CD4-positive, alpha-beta T cell treated with Interleukin-10 for 1 hour (primary cell): ENCODE results near the gene FAM222A.
"Not testable (repeated sequence)": the region's sequence is repeated elsewhere in the genome, so short reads cannot be mapped to it uniquely, and the experiment has no call there.

ENCODE experiments used
- DNase-seq: peaks from one replicate; pipeline ENCODE4 v3.0.0-alpha.2; 2020

The FAM222A gene

GRCh38 chr12:109693653-109694600, 19.7 kb upstream of the FAM222A start:
- no peak for DNase-seq

DNA sequence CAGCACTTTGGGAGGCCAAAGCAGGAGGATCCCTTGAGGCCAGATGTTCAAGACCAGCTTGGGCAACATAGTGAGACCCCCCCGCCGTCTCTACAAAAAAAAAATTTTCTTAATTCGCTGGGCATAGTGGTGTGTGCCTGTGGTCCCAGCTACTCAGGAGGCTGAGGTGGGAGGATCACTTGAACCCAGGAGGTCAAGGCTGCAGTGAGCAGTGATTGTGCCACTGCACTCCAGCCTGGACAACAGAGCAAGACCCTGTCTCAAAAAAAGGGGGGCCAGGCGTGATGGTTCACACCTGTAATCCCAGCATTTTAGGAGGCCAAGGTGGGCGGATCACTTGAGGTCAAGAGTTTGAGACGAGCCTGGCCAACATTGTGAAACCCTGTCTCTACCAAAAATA, 19.0 kb upstream of the FAM222A start:
- DNase-seq = not testable (repeated sequence)

DNA sequence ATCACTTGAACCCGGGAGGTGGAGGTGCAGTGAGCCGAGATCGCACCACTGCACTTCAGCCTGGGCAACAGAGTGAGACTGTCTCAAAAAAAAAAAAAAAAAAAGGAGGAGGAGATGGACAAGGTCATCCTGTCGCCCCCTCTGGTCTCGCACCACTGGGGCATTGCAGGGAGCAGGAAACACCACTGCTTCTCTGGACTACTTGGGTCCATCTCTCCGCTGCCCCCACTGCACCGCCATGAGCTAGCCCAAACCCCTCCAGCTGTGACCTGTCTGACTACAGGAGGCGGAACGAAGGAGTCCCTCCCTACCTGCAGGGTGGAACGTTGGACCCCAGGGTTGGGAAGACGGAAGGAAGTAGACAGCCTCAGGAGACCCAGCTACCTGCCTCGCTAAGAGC, 18.2 kb upstream of the FAM222A start:
- DNase-seq = no peak

DNA sequence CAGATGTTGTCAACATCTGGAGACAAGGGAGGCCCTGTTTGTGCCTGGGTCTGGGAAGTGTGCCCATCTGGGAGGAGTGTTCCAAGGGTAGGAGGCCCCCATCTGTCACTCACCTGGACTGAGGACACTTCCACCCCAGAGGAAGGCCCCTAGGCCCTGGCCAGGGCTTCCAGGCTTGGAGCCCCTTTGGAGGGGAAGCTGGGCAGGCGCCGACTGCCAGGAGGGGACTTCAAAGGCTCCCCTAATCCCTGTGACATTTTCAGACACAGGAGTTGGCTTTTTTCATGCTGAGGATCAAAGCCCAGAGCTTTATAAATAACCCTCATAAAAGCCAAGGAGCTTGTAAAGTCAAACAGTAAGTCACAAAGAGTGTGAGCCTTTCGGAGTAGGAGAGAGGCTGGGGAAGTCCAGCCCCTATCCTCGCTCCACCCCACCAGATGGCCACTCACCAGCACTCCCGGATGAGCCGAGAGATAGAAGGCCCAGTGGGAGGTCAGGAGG, 17.6 kb upstream of the FAM222A start:
- DNase-seq = no peak

GRCh38 chr12:109696485-109697269, 16.9 kb upstream of the FAM222A start:
- DNase-seq = no peak

GRCh38 chr12:109697270-109697553, 16.4 kb upstream of the FAM222A start:
- no peak for DNase-seq

DNA sequence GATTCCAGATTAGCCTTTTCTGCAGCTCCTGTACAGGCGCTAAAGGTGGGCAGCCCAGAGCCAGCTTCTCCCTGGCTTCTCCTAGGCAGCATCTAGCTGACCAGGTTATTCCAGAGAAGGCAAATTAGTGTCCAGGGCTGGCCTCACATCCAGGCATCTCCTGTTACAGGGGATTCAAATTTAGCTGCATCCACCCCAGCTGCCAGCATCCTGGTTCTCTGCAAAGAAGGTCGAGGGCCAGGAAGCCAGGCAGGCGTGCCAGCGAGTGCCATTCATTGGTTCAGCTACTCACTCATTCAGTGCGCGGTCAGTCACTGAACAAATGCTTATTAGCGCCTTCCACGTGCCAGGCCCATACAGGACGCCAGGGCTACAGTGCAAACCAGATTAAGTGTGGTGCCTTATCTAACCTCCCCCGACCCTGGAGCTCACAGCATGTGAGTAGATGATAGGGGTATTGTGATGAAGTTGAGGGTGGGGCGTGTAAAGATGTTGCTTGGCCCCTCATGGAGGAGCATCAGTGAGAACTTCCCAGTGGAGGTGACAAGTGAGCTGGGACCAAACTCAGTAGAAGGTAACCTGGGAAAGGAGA, 15.7 kb upstream of the FAM222A start:
- no peak for DNase-seq

DNA sequence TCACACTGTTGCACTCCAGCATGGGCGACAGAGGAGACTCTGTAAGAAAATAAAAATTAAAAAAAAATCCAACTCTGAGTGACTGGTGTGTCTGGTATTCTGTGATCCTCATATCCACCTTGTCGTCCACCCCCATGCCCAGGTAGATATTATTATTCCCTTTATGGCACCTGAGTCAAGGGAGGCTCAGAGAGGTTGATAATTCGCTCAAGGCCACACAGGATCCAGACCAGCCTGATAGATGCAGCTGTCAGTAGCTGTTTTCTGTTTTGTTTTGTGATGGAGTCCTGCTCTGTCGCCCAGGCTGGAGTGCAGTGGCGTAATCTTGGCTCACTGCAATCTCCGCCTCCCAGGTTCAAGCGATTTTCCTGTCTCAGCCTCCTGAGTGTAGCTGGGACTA, 14.8 kb upstream of the FAM222A start:
- DNase-seq = no peak

GRCh38 chr12:109701064-109701463, 12.6 kb upstream of the FAM222A start:
- no peak for DNase-seq

DNA sequence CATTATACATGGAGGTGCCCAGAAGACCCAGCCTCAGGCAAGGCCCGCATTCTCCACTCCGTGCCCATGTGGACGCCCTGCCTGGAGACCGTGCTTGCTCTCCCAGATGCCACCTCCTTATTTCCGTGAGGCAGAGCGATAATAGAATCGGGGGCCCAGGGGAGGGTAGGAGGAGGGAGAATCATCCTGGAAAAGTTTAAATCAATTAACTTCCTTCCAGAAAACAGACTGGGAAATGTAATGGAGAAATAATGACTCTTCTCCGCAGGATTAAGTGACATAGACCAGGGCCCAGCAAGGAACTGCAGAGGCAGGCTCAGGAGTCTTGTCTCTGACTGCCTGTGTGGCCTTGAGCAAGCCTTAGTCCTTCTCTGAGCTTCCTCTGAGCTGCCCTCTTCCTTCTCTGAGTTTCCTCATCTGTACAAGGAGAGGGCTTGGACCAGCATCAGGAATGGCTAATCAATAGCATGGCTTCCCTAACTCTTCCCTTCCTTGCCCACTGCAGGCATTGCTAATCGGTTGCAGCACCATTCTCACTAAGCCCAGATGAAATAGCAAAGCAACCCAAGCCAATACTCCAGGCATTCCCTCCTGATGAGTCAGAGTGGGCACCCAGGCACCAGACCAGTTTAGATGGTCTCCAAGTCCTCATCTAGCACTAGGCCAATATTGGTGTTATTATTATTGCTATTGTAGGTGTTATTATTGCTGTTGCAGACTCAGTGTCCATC, 11.3 kb upstream of the FAM222A start:
- no peak for DNase-seq

DNA sequence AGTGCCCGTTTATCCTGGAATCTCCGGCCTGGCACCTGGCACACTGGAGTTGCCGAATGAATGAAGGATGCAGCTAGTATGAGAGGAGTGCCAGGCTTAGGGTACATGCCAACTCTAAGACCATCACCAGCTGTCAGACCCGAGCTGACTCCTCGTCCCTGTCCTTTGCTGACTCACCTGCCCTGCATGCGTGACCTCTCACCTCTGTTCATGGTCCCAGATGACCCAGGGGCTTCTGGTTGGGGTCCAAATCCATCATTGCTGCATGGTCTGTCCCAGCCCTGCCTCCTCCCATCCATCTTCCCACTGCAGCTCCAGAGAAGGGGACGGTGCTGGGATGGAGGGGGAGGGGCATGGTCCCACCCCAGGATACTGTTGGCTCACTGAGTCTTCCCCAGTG, 9.9 kb upstream of the FAM222A start:
- no peak for DNase-seq

- no peak for DNase-seq
These were observed 9.1 kb upstream of the FAM222A start for GRCh38 chr12:109704371-109705098.

DNA sequence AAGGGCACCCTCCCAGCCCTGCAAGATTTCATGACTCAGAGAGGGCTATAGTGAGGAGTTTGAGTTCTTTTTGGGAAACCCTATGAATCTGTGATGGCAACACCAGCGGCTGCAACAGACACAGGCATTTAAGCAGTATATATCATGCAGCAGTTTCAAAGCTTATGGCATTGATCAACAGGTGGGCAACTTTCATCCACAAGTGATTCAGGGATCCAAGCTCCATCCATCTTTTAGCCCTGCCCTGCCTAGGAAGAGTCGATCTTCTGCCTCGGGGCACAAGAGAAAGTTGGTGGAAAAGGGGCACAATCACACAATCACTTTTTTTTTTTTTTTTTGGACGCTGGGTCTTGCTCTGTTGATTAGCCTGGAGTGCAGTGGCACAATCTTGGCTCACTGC, 8.3 kb upstream of the FAM222A start:
- no peak for DNase-seq

GRCh38 chr12:109706398-109706746, 7.3 kb upstream of the FAM222A start:
- DNase-seq = no peak

DNA sequence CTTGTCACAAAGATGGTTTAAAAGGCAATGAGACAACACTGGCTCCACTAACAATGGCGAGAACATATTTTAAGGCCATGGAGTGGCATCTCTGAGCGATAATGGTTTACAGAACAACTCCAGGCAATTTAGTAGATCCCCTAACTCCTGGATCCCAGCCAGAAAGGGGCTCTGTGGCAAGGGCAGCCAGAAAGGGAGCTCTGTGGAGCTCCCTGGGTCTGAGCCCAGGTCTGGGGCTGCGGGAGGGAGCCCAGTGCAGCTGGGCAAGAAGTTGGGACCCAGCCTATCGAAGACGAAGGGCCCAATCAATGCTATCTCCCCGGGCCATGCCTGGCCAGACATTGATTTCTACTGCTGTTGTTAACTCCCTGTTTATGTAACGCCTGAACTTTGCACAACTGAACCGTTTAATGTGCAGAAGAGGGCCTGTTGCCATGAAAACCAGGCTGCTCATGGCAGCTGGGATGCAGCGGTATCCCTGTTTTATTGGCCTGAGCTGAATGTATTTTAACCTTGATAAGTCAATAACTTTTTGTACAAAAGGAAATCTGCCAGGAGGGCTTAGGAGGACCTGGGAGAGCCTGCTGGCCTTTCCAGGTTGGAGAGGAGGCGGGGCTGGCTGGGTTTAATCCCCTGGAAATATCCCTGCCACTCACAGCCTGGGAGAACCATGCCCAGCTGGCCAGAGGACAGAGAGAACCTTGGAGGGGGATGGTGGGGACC, 6.7 kb upstream of the FAM222A start:
- no peak for DNase-seq

DNA sequence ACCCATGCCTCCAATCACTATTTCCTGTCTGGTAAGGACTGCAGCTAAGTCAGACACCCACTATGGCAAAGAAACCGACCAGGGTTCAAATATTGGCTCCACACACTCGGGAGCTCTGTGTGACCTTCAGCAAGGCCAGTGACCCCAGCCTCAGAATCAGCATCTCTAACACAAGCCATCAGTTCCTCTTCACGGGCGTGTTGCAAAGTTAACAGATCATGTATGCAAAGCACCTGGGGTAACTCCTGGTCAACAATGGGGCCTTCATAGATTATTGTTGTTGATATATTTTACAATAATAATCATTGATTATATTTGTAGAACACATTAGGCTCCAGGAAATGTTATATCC, 6.2 kb upstream of the FAM222A start:
- no peak for DNase-seq

- no peak for DNase-seq
These were observed 4.7 kb upstream of the FAM222A start for GRCh38 chr12:109708939-109709338.

DNA sequence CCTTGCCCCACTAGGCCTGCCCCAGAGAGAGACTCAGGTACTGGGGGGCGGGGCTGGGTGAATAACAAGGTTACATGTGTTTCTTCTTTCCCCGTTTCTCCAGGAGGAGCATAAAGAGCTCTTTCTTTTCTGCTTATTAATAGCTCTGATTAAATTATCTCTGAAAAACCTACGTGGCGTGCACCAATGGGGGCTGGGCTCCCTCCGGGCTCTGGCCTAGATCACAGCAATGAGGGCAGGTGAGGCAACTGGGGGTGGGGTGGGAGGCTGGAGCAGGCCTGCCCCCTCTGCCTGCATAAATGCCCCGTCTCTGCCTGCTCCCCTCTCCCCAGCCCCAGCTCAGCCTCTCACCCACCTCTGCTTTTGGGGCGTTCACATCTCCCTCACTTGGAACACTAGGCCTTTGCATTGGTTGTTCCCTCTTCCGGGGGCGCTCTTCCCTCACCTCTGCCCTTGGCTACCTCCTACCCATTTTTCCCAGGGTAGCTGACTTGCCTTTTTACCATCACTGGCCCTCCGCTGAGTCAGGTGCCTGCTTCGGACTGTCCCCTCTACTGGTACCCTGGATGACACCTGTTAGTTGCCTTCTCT, 4.1 kb upstream of the FAM222A start:
- no peak for DNase-seq

DNA sequence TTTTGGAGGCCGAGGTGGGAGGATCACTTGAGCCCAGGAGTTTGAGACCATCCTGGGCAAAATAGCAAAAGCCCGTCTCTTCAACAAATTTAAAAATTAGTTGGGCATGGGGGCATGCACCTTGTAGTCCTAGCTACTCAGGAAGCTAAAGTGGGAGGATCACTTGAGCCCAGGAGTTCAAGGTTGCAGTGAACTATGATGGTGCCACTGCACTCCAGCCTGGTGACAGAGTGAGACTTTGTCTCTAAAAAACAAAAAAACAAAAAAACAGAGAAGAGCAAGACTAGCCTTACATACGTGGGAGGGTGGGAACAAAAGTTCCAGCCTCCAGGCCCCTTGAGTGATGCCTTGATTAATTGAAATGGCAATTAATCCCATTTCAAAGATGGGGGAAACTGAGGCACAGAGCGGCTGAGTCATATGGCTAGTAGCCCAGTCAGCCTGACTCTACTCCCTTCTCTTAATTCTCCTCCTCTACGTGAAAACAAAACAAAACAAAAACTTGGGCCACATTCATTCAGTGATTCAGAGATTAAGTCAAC, 3.3 kb upstream of the FAM222A start:
- no peak for DNase-seq

- DNase-seq = no peak
These were observed 2.7 kb upstream of the FAM222A start for GRCh38 chr12:109710747-109711595.
